Measurements from ENCODE around the gene MIDN.

MIDN gene

DNA sequence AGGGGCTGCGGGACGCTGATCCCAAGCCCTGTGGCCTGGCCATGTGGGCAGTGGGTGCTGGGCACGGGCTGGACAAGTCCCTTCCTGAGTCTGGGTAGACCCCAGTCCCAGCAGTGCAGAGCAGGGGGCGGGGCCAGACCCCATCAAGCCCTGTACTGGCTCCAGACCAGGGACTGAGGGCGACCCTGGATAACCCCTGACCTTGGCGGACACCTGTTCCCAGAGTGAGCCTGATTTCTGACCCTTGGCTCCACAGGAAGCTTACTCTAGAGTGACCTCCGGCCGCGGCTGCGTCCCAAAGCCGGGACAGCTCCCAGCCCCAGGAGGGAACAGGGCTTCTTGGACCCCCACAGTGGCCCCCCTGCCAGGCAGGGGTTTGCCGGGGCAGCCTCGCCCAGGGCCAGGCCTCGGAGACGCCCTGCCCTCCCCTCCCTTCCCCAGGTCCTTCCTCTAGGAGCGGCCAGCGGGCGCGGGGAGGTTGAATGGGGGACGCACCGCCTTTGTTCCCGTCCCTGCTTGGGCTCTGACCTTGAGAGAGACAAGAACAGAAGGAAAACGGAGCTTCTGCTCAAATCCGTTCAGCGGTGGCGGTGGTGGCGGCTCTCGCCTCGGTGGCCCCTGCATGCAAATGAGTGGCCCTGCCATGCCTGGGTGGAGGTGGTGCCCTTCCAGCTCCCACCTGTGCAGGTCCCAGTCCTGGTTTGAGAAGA, 35.0 kb downstream of the MIDN start:
- DNase-seq (ENCODE audit: low read depth) = no peak

DNA sequence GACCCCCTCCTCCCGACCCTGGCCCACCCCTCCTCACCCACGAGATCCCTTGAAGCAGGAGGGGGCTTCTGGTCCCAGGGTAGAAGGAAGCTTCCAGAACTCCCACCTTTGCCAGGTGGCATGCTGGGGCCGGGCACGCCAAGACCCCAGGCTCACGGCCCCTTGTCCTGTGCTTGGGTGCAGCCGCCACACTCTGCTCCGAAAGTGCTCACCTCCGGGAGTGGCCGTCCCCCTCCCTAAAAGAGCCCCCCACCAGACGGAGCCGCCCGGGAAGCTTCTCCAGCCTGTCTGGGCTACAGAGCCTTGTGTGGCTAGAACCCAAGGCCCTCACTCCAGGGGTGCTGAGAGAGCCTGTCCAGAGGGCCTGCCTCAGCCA, 35.5 kb downstream of the MIDN start:
- no peak for DNase-seq (ENCODE audit: low read depth)

DNA sequence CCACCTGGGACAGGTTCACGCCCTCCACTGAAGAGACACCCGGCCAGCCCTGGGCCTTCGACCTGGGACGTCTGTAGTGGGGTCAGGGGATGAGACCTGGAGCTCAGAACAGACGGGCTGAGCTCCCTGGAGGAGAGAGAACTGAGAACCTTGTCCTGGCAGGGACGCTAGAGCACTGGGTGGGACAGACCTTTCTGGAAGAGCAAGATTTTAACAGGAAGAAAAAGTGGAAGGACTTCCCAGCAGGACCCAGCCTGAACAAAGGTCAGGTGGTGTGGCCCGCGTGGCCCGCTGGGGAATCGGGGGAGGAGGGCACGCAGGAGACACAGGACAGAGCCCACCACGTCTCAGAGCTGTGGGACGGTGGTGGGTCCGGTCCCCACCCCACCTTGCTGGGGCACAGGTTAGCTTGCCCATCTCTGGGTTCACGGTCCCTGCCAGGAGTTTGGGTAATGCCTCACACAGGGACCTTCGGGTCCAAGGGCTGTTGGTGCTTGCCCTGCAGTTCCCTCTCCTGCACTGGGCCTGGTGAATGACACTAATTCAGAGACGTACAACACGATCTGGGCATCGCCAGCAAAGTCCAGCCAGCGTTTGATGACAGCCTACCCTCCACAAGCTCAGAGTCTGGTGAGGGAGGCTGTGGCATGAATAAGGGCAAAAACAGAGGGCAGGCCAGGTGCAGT, 36.1 kb downstream of the MIDN start:
- no peak for DNase-seq (ENCODE audit: low read depth)

DNA sequence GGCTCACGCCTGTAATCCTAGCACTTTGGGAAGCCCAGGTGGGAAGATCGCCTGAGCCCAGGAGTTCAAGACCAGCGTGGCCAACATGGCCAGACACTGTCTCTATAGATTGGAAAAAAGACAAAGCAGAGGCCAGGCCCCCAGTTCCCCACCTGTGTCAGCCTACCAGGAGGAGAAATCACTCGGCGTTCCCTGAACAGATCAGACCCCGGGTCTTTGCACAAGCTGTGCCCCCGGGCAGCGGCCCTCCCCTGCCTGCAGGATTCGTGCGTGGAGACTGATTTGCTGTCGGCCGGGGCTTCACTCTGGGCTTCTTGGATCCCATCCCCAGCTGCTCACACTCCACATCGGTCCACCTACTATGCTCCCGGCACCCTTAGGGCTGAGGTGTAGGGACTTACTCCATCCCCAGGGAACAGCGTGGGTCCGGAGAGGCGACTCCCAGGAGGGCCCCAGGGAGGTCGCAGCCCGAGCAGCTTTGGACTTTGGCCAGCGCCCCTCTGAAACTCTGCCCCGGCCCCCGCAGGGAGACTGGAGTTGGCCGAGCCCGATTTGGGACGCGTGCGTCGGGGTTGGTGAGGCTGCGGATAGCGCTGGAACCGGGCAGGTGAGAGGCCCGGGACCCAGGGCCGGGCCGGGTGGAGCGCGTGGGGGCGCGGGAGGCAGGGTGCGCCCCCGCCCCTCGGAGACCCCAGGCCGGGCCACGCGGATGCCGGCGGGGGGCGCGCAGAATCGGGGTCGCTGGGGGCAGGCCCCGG, 36.8 kb downstream of the MIDN start:
- no peak for DNase-seq (ENCODE audit: low read depth)

DNA sequence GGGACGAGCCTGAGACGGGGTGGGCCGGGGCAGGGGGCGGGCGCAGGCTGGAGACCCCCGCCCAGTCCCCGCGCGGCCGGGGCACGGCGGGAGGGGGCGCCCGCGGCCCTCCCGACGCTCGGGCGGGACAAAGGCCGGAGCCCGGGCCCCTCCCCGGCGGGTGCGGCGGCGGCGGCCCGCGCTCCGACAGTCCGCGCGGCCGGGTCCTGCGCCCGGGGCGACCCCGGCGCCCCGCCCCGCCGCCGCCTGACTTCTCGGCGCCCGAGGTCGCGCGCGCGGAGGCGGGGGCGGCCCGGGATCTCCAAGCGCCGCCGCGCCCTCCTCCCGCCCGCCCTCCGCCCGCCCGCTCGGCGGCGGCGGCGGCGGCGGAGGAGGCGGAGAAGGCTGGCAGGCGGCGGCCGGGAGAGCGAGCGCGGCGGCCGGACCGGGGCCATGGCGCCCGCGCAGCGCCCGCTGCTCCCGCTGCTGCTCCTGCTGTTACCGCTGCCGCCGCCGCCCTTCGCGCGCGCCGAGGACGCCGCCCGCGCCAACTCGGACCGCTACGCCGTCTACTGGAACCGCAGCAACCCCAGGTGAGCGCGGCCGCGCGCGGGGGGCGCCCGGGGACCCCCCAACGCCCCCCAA, 37.5 kb downstream of the MIDN start, which contains the start of gene EFNA2:
TSS of gene EFNA2 (plus strand) at position 137 of the 624 bp plus-strand sequence. CDS start at position 433, 296 bp downstream.
- DNase-seq (ENCODE audit: low read depth) = no peak

DNA sequence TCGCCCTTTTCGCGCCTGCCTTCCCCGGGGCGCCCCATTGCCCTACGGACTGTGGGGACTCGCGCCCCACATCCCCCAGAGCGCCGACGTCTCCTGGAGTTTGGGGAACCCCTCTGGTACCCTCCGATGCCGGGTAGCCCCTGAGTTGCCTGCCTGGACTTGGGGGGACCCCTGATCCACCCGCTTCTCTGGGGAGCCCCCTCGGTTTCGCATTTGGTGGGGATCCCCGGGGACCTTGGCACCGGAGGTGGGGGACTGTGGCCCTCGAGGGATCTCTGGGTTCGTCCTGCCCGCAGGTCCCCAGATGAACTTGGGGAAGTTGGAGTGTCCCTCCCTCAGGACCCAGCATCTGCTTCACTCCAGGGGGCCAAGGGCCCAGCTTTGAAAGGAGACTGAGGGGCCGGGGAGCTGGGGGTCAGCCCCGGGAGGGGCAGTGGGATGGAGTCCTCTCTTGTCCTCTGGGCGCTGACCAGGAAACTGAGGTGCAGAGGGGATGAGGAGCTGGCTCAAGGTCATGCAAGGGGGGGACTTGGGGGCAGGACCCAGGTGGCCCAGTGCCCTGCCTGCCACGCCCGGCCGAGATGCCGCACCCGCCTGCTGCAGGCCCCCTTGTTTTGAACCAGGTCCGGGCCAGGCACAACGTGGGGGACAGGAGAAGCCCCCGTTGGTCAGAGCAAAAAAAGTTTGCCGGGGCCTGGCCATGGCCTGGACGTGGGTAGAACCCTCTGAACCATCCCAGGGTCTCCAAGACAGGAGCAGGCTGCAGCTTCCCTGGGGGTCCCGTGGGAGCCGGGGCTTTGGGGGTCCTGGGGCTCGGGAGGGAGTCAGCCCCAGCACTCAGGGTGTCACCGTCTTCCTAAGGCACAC, 38.3 kb downstream of the MIDN start:
- no peak for DNase-seq (ENCODE audit: low read depth)

DNA sequence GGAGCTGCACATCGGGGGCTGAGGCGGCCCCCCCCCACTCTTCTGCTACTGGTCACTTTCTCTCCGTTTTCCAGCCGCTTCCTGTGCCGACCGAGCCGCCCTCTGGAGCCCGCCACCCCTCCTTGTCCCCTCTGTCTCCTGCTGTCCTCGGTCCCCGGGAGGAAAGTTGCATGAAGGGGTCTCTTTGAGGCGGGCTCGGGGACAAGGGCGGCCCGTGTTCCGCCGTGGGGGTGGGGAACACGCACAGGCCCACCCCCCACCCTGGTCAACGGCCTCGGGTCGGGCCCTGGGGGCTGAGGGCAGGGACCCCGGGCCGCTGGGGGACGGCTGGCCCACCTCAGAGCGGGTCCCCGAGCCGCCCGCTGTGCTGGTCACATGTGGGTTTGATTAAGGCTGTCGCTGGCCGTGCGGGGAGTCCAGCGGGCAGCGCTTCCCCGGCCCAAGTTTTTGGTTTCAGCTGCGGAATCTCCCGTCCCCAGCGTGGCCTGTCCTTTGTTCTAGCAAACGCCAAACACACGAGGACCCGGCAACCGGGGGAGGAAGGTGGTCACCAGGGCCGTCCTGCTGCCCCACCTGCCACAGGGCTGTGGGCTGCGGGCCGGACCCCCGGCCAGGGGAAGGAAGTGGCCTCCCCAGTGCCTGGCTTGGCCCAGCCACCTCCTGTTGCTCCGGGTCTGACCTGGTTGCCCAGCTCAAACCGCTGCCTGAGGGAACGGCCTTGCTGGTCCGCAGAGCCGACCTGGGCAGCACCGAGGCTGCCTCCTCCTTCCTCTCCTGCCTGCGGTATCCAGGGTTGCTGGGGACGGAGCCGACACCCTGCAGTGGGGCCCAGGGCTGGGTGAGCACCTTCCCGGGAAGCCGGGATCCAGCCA, 39.2 kb downstream of the MIDN start:
- DNase-seq (ENCODE audit: low read depth) = no peak

DNA sequence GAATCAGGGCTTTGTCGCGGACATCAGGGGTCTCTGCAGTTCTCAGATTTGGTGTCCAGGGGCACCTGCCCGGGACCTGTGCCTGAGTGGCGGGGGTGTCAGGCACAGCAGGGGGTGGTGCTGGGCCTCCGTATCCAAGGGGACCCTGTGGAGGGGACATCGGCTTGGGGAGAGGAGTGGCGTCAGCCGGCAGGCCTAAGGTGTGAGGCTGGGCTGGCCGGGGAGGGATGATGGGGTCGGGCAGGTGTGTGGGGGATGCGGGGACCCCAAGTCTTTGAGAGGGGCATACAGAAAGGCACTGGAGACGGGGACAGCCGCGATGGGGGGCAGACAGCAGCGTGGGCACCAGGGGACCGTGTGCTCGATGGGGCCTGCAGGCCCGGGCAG, 39.8 kb downstream of the MIDN start:
- DNase-seq (ENCODE audit: low read depth) = no peak

DNA sequence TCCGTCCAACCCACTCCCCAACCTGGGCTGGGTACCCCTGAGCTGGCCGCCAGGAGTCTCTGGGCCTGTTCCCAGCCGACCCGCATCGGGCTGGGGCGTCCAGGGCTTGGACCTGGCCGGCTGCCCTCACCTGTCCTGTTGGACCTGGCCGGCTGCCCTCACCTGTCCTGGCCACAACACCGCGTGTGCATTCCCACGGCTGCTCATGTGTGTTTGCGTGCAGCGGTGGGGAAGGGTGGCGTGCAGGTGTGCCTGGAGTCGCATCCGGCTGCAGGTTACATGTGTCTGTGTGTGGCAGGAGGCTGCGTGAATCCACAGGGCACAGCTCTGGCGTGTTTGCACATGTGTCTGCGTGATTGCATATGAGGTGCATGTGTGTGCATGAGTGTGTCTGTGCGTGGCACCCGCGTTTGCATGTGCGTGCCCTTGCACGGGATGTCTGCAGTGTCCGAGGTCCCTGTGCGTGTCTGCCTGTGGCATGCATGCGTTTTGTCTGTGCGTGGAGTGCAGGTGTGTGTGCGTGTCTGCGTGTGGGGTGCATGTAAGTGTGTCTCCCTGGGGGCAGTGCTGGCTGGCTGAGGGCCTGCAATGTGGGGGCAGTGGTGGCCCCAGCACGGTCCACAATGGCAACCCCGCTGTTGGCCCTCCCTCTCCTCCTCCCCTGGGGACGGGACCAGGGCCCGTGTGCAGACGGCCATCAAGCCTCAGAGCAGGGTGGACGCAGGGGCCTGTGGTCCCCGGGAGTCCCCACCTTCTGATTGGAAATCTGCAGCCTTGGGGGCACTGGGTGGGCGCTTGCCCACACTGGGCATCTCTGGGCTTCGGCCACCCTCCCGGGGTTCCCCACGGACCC, 40.7 kb downstream of the MIDN start:
- no peak for DNase-seq (ENCODE audit: low read depth)

DNA sequence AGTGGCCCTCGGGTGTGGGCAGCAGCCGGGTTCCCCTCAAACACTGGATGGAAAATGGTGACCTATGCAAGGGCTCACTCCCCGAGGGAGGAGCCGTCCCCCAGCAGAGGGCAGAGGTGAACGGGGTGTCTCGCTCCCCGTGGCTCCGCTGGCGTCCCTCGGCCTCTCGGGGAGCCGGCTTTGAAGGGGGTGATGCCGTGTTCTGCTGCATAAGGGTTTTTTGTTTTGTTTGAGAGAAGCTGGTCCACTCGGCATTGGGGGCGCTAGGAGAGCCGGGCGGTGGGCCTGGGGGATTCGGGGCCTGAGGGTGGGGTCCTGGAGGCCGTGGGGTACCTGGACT, 41.3 kb downstream of the MIDN start:
- DNase-seq (ENCODE audit: low read depth) = no peak

DNA sequence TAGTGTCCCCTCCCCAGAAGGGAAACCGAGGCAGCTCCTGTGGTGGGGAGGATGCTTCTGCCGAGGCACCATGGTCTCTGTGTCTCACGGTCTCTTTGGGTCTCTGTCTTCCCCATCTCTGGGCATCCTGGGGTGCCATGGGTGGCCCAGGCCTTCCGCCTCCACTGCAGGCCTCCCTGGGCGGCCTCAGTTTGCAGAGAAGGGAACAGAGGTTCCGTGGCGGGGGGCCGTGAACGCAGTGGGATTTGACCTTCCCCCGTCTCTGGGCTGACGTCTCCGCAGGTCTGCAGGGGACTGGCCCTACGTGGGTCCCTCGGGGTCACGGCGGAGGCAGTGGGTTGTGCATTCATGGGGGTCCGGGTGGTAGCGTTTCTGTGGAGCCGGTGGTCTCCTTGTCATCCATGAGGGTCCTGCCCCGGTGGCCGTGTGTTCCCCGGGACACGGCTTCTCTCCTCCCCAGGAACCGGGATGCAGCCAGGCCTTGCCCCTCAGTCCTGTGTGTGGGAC, 41.9 kb downstream of the MIDN start:
- no peak for DNase-seq (ENCODE audit: low read depth)

DNA sequence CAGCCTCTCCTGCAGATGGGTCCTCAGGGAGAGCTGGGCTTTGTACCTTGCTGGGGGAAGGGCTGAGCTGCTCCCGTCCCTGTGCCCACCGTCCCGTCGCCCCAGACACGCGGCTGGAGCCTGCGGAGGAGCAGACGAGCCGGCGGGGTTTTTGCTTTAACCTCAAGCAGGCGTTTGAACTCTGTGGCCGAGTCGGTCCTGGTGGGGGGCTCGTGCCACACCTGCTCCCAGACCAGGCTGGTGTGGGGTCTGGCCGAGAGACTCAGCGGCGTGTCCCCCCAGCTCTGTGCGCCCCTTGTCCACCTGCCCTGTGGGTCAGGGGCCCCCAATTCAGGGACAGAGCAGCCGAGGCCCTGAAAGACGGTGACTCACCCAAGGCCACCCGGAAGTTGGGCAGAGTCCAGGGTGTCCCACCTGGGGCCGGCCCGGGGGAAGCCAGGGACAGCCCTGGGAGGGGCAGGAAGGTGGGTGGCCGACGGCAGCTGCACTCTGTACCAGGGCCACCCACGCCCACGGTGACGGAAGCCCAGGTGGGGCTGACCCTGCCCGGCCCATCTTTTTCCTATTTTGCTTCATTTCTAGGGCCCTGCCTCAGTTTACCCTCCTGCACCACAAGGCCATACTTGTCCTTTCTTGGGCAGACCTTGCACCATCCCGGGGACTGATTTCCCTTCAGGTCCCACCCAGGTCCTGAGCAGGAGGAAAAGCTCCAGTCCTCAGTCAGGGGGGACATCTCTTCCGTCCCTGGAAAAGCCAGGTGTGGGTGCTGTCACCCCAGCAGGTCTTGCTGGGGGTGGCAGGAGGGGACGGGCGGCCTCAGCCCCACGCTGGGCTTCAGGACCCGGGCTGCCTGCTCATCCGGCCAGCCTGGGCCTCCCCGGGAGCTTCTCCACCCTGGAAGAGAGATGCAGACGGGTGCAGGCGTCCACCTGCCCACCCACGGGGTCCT, 42.6 kb downstream of the MIDN start:
- DNase-seq (ENCODE audit: low read depth) = no peak

DNA sequence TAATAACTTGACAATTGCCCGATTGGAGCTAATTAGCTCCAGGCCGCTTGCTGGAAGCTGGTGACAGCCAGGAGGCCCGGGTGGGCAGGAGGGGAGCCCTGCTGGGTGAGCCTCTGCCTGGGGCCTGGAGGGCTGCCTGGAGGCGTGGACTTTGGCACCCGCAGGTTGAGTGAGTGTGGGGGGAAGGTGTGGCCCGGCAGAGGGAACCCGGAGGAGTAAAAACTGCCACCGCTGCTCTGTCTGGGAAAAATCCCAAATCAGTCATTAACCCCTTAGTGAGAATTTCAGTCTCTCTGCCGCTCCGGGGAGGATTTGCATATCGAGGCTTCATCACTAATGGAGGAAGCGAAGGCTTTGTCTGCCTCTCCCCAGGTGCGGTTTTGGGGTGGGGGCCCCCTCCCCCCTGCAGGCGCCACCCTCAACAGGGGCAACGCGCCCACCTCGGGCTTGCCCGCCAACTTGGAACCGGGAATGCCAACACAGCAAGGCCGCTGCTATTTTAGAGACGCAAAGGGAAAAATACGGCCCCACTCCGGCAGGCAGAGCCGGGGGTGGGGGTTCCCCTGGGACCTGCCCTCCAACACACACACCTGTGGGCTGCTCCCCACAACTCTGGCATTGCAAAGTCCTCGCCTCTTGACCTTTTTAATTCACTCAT, 43.5 kb downstream of the MIDN start:
- no peak for DNase-seq (ENCODE audit: low read depth)

DNA sequence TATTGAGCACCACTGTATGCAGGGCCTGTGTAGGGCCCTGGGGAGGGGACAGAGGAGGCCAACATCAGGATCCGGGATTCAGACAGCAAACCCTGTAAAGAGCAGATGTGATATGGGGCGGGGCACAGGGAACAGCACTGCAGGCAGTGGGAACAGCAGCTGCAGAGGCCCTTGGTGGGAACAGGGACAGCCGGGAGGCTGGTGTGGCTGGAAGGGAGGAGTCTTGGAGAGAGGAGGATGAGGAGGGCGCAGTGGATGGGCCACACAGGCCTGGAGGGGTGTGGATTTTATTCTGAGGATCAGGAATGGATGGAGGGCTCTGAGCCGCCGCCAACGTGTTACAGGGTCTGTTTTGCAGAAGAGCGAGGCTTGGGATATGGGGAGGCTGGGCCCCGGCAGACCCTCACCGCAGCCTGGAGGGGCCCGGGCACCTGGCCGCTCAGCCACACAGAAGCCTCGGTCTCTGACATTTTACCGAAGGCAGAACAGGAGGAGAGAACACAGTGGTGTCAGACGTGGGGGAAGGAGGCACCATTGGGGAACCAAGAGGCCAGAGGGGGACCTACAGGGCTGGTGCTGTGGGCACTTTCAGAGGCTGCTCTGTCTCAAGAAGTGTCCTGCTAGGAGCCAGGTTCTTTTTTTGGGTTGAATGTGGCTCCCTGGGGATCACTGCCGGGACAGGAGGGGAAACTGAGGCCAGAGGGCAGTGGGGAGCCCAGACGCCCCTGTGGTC, 44.2 kb downstream of the MIDN start:
- DNase-seq (ENCODE audit: low read depth) = no peak

DNA sequence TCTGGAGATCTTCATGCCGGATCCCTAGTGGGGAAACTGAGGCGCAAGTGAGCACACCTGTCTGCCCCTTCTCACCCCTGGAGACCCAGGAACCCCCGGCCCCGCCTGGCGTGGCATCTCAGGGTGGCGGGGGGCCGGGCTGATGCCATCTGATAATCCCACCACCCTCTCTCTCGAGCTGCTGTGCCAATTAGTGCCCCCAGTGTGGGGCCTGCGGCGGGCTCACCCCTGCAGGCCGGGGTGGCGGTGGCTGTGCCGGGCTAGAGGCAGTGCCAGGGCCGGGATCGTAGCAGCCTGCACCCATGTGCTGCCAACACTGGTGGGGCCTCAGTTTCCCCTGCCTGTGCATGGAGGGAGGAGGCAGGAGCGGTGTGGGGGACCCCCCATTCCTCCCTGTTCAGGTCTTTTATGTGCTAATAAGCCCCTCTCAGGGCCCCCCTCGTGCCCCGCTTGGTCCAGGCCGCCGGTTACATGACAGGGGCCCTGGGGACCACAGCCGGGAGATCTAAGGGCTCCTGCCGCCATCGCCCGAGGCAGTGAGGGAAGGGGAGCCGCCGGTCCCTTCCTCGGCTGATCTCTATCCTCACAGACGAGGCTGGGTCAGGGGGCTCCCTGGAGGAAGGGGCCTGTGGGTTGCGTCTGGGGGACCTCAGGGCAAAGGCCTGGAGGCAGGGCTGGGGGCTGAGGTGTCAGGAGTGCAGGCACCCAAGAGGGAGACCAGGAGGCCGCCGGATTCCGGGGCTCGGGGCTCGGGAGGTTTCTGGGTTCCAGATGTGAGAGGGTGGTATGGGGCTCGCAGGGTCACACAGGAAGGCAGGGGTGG, 45.6 kb downstream of the MIDN start:
- no peak for DNase-seq (ENCODE audit: low read depth)

DNA sequence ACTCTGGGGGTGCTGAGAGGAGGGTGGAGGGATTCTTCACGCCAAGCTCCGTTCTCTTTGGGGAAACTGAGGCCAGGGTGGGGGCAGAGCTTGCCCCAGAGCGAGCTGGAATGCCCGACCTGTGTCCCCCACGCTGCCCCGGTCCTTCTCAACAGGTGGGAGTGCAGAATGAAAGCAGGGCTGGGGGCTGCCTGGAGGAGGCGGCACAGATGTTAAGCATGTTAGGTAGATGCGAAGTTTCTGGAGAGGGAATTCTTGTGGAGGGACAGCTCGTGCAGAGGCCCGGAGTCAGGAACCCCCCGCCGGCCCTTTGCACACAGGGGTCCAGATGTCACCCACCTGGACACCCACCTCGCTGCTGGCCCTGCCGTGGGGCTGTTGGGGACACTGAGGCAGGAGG, 46.3 kb downstream of the MIDN start:
- DNase-seq (ENCODE audit: low read depth) = no peak

Measured in stimulated activated CD8-positive, alpha-beta memory T cell treated with anti-CD3 and anti-CD28 coated beads, Interleukin-12 subunit alpha, Interleukin-12 subunit beta, amount 100 ng/mL, for 4 hours (primary cell).